BJ (cell line): ENCODE data around the gene KDM8. TPM values are rescaled to one million over a fixed set of nuclear protein-coding genes. Genes with fewer than 3 reads are reported as not detected.

Experiments used
- CTCF ChIA-PET: fragments of 350-600 bp; formaldehyde crosslinking; extraction: SDS; loops from one replicate; lab custom pipeline; 2021; ENCODE audit warnings: antibody characterized with exemption, inconsistent platforms; lab: Yijun Ruan, JAX
- POLR2A ChIA-PET: fragments of 300-600 bp; sonication (Branson Sonifier 250); formaldehyde crosslinking; extraction: SDS; loops from one replicate; lab custom pipeline; 2021; ENCODE audit warnings: antibody characterized with exemption; lab: Charles Lee
- DNase-seq: peaks from one replicate; pipeline ENCODE4 v3.0.0-alpha.2; 2011; ENCODE audit warnings: low read depth
- H3K27me3 ChIP-seq: 2 replicates; pipeline ENCODE4 v1.6.0; 2011; ENCODE audit warnings: low read length; ENCODE audit not compliant: control insufficient read depth, insufficient read depth
- H3K36me3 ChIP-seq: 2 replicates; pipeline ENCODE4 v1.5.1; 2011; ENCODE audit warnings: low read length; ENCODE audit not compliant: control insufficient read depth, insufficient read depth
- H3K4me3 ChIP-seq: 2 replicates; pipeline ENCODE4 v1.5.1; 2011; ENCODE audit warnings: low read depth, mild to moderate bottlenecking, control low read depth, low read length
- CTCF ChIP-seq: IDR thresholded peaks from 2 replicates; pipeline ENCODE4 v1.5.1; 2011; ENCODE audit warnings: low read depth, mild to moderate bottlenecking, control low read depth, inconsistent platforms, low read length, moderate library complexity; ENCODE audit not compliant: insufficient read depth
- polyA plus RNA-seq: library from polyadenylated mRNA; depleted of rRNA; stranded (reverse); fragments of >200 nt; gene quantifications from 2 replicates; pipeline ENCODE4 v1.2.3, GENCODE V29; 2011

Gene KDM8
- polyA plus RNA-seq, 1 experiment: 3.7 TPM

- no peaks in the 10 kb centered on the region for H3K27me3 ChIP-seq
- no peak for TF ChIP-seq CTCF
- POLR2A ChIA-PET: no interaction called here
- H3K36me3 ChIP-seq: peaks cover 2% of the 10 kb centered on the region; the same call in 1 of the 2 replicates
- H3K4me3 ChIP-seq: no peak overlapping the region
- CTCF ChIA-PET: interaction anchor here (1.3 kb wide), 1 partner anchor 159 kb away, joined by 3 read pairs; no protein-coding TSS in a partner anchor
- no peak for DNase-seq
Measured at GRCh38 chr16:27208796-27209195, 5.5 kb downstream of the KDM8 start.

- CTCF ChIA-PET: interaction anchor here (1.3 kb wide), 1 partner anchor 158 kb away, joined by 3 read pairs; no protein-coding TSS in a partner anchor
- POLR2A ChIA-PET: no interaction called here
- TF ChIP-seq CTCF: no peak
- no peak overlapping the region for H3K4me3 ChIP-seq
- no peaks in the 10 kb centered on the region for H3K27me3 ChIP-seq
- peaks cover 2% of the 10 kb centered on the region for H3K36me3 ChIP-seq
- no peak for DNase-seq
Measured at GRCh38 chr16:27209591-27209990, 6.3 kb downstream of the KDM8 start.

GRCh38 chr16:27210174-27210573, 6.8 kb downstream of the KDM8 start:
- CTCF ChIA-PET: no interaction called here

GRCh38 chr16:27211026-27211425, 7.7 kb downstream of the KDM8 start:
- Histone ChIP-seq H3K36me3 (peaks cover 3% of the 10 kb centered on the region), H3K27me3 (no peaks in the 10 kb centered on the region), H3K4me3 (no peak overlapping the region)
- ChIA-PET POLR2A (no interaction called here), CTCF (interaction anchor here (1.0 to 1.2 kb wide), 2 partner anchors 30 to 31 kb away, joined by 3 to 4 read pairs; no protein-coding TSS in a partner anchor)
- TF ChIP-seq CTCF: no peak
- DNase-seq: no peak

More at GRCh38 chr16:27210174-27210573, 6.8 kb downstream of the KDM8 start:
- Histone ChIP-seq H3K4me3 (no peak overlapping the region), H3K36me3 (peaks cover 2% of the 10 kb centered on the region), H3K27me3 (no peaks in the 10 kb centered on the region)
- no peak for TF ChIP-seq CTCF
- no peak for DNase-seq
- POLR2A ChIA-PET: no interaction called here

GRCh38 chr16:27214084-27214961, 11.0 kb downstream of the KDM8 start:
- ChIA-PET POLR2A (no interaction called here), CTCF (no interaction called here)
- H3K27me3 ChIP-seq: no peaks in the 10 kb centered on the region
- no peak for TF ChIP-seq CTCF
- H3K4me3 ChIP-seq: no peak overlapping the region
- peaks cover 3% of the 10 kb centered on the region for H3K36me3 ChIP-seq
- no peak for DNase-seq
